Calu3 (cell line): ENCODE data around the gene NLRC3. TPM values are rescaled to one million over a fixed set of nuclear protein-coding genes. Genes with fewer than 3 reads are reported as not detected.

Experiments used
- BruUV-seq: library from RNA; stranded (reverse); fragments of 400-500 nt; replicated peaks from 2 replicates; lab custom pipeline; 2021; lab: Mats Ljungman, UMichigan
- CTCF ChIA-PET: fragments of 300-600 bp; sonication (Branson Sonifier 250); formaldehyde crosslinking; loops from one replicate; lab custom pipeline; 2022; ENCODE audit warnings: antibody characterized with exemption; lab: Charles Lee
- DNase-seq: peaks from one replicate; pipeline ENCODE4 v3.0.0; 2022
- H3K27ac Mint-ChIP-seq: one replicate; pipeline ENCODE4 v1.8.0; 2022; ENCODE audit warnings: mixed read lengths; ENCODE audit not compliant: unreplicated experiment
- H3K27me3 Mint-ChIP-seq: one replicate; pipeline ENCODE4 v1.8.0; 2022; ENCODE audit warnings: mixed read lengths; ENCODE audit not compliant: unreplicated experiment
- H3K36me3 Mint-ChIP-seq: one replicate; pipeline ENCODE4 v1.8.0; 2022; ENCODE audit warnings: mild to moderate bottlenecking, moderate library complexity, mixed read lengths; ENCODE audit not compliant: insufficient read depth, unreplicated experiment
- H3K4me1 Mint-ChIP-seq: one replicate; pipeline ENCODE4 v1.8.0; 2022; ENCODE audit warnings: mild to moderate bottlenecking, low read depth, mixed read lengths; ENCODE audit not compliant: unreplicated experiment
- H3K4me3 Mint-ChIP-seq: one replicate; pipeline ENCODE4 v1.8.0; 2022; ENCODE audit warnings: mild to moderate bottlenecking, low read depth, moderate library complexity, mixed read lengths; ENCODE audit not compliant: unreplicated experiment
- H3K9me3 Mint-ChIP-seq: one replicate; pipeline ENCODE4 v1.8.0; 2022; ENCODE audit warnings: low read depth, mixed read lengths; ENCODE audit not compliant: unreplicated experiment
- CTCF ChIP-seq: fragments of 200-600 bp; IDR thresholded peaks from one replicate; pipeline ENCODE4 v1.8.0; 2022; ENCODE audit warnings: antibody characterized with exemption; ENCODE audit not compliant: unreplicated experiment
- intact Hi-C: fragments of 100-400 bp; cut with micrococcal nuclease; formaldehyde crosslinking; loops from one replicate; pipeline ENCODE4 v1.10.0; 2022; ENCODE audit not compliant: unreplicated experiment
- total RNA-seq: library from RNA; stranded (reverse); gene quantifications from 2 replicates; pipeline ENCODE4 v1.2.3, GENCODE V29; 2022

NLRC3 gene
- total RNA-seq, 1 experiment from 2014 or later = 0.42 TPM

GRCh38 chr16:3511286-3512180 is 65.7 kb downstream of the NLRC3 start:
- no peaks in the 10 kb centered on the region for H3K27me3 Mint-ChIP-seq
- no peak for DNase-seq
- TF ChIP-seq CTCF = no peak
- H3K9me3 Mint-ChIP-seq = no peaks in the 10 kb centered on the region
- H3K4me3 Mint-ChIP-seq = no peak overlapping the region
- no TSS peak for BruUV-seq
- intact Hi-C loops = no loop called here
- CTCF ChIA-PET = interaction anchor here (0.7 kb wide), 1 partner anchor 160 kb away, joined by 4 read pairs; no protein-coding TSS in a partner anchor
- no peak overlapping the region for H3K27ac Mint-ChIP-seq
- peaks cover 39% of the 10 kb centered on the region for H3K36me3 Mint-ChIP-seq
- H3K4me1 Mint-ChIP-seq = no peaks in the 10 kb centered on the region

GRCh38 chr16:3510416-3510815 is 66.8 kb downstream of the NLRC3 start:
- no peak for DNase-seq
- Mint-ChIP-seq H3K27me3 (no peaks in the 10 kb centered on the region), H3K4me3 (no peak overlapping the region), H3K9me3 (no peaks in the 10 kb centered on the region), H3K36me3 (peaks cover 47% of the 10 kb centered on the region), H3K27ac (no peak overlapping the region), H3K4me1 (no peaks in the 10 kb centered on the region)
- CTCF ChIA-PET = no interaction called here
- TF ChIP-seq CTCF = no peak
- intact Hi-C loops = no loop called here
- BruUV-seq = no TSS peak

GRCh38 chr16:3509470-3509928 is 67.7 kb downstream of the NLRC3 start:
- intact Hi-C loops = loop anchor here (10.0 kb wide), 2 partner anchors 225 to 325 kb away; partner anchors contain the start of genes OR1F1 and ZNF263
- no peaks in the 10 kb centered on the region for H3K9me3 Mint-ChIP-seq
- no peaks in the 10 kb centered on the region for H3K4me1 Mint-ChIP-seq
- CTCF ChIA-PET = interaction anchor here (0.7 to 1.1 kb wide), 3 partner anchors 9 to 411 kb away, joined by 3 to 4 read pairs (median 3); partner anchors contain the start of gene CLUAP1
- H3K27me3 Mint-ChIP-seq = no peaks in the 10 kb centered on the region
- no peak overlapping the region for H3K27ac Mint-ChIP-seq
- H3K36me3 Mint-ChIP-seq = peaks cover 47% of the 10 kb centered on the region
- TF ChIP-seq CTCF = no peak
- peak; percentile 45 for DNase-seq
- BruUV-seq = no TSS peak
- no peak overlapping the region for H3K4me3 Mint-ChIP-seq

GRCh38 chr16:3508736-3509135 is 68.5 kb downstream of the NLRC3 start:
- Mint-ChIP-seq H3K4me1 (peaks cover 2% of the 10 kb centered on the region), H3K27me3 (no peaks in the 10 kb centered on the region), H3K4me3 (no peak overlapping the region), H3K27ac (no peak overlapping the region), H3K9me3 (no peaks in the 10 kb centered on the region), H3K36me3 (peaks cover 48% of the 10 kb centered on the region)
- TF ChIP-seq CTCF = no peak
- no peak for DNase-seq
- intact Hi-C loops = loop anchor here (10.0 kb wide), 2 partner anchors 224 to 324 kb away; partner anchors contain the start of genes OR1F1 and ZNF263
- BruUV-seq = no TSS peak
- CTCF ChIA-PET = interaction anchor here (1.1 kb wide), 1 partner anchor 23 kb away, joined by 4 read pairs; no protein-coding TSS in a partner anchor
